NCI-H510A (cell line): ENCODE results near the gene OPCML.

ENCODE experiments used
- DNase-seq: peaks from one replicate; lab custom pipeline; 2025; lab: John Stamatoyannopoulos, UW

OPCML gene

GRCh38 chr11:133531971-133532651 lies at the start of gene OPCML:
OPCML (minus strand) TSS chr11:133532501.
- DNase-seq = no peak

- DNase-seq = no peak
Observed at GRCh38 chr11:133581091-133581490, 48.8 kb upstream of the OPCML start.

GRCh38 chr11:133579165-133580031 lies 47.1 kb upstream of the OPCML start:
- DNase-seq = no peak

- DNase-seq = no peak
Observed at GRCh38 chr11:133577403-133577802, 45.1 kb upstream of the OPCML start.

GRCh38 chr11:133576351-133576750 lies 44.0 kb upstream of the OPCML start:
- no peak for DNase-seq

GRCh38 chr11:133573081-133573480 lies 40.8 kb upstream of the OPCML start:
- no peak for DNase-seq

- DNase-seq = no peak
Observed at GRCh38 chr11:133570376-133570775, 38.1 kb upstream of the OPCML start.

GRCh38 chr11:133563505-133564025 lies 31.3 kb upstream of the OPCML start:
- DNase-seq = no peak

- DNase-seq = no peak
Observed at GRCh38 chr11:133560472-133560855, 28.2 kb upstream of the OPCML start.

- no peak for DNase-seq
Observed at GRCh38 chr11:133559833-133560471, 27.7 kb upstream of the OPCML start.

- DNase-seq = no peak
Observed at GRCh38 chr11:133559382-133559781, 27.1 kb upstream of the OPCML start.

GRCh38 chr11:133555034-133555433 lies 22.7 kb upstream of the OPCML start:
- DNase-seq = no peak

GRCh38 chr11:133553885-133554740 lies 21.8 kb upstream of the OPCML start:
- DNase-seq = no peak

- DNase-seq = no peak
Observed at GRCh38 chr11:133552938-133553337, 20.6 kb upstream of the OPCML start.

GRCh38 chr11:133551064-133551463 lies 18.8 kb upstream of the OPCML start:
- no peak for DNase-seq

- DNase-seq = no peak
Observed at GRCh38 chr11:133549826-133550225, 17.5 kb upstream of the OPCML start.

GRCh38 chr11:133548641-133549040 lies 16.3 kb upstream of the OPCML start:
- DNase-seq = no peak

- no peak for DNase-seq
Observed at GRCh38 chr11:133547808-133548494, 15.7 kb upstream of the OPCML start.

- DNase-seq = no peak
Observed at GRCh38 chr11:133545199-133545803, 13.0 kb upstream of the OPCML start.

- DNase-seq = no peak
Observed at GRCh38 chr11:133541720-133542095, 9.4 kb upstream of the OPCML start.
